ENCODE measurements around the gene HS6ST1.
A peak's percentile ranks its signal among the peaks of the same experiment; 100 is the strongest.
"Not testable (repeated sequence)": the region's sequence is repeated elsewhere in the genome, so short reads cannot be mapped to it uniquely, and the experiment has no call there.

The HS6ST1 gene

GRCh38 chr2:128320906-128321771 lies 2.5 kb upstream of the HS6ST1 start:
- Mint-ChIP-seq H3K9me3 (no peaks in the 10 kb centered on the region), H3K27ac (peak overlapping the region; percentile 59), H3K4me1 (peaks cover 17% of the 10 kb centered on the region), H3K4me3 (peak overlapping the region; percentile 59), H3K27me3 (no peaks in the 10 kb centered on the region), H3K36me3 (ENCODE audit: low read depth) (no peaks in the 10 kb centered on the region)
- ATAC-seq = no peak
- DNase-seq = no peak

- ATAC-seq (no peak), DNase-seq (no peak)
- peak overlapping the region; percentile 21 for H3K4me3 Mint-ChIP-seq
- H3K9me3 Mint-ChIP-seq = no peaks in the 10 kb centered on the region
- H3K27ac Mint-ChIP-seq = no peak overlapping the region
- no peaks in the 10 kb centered on the region for H3K27me3 Mint-ChIP-seq
- peaks cover 21% of the 10 kb centered on the region for H3K4me1 Mint-ChIP-seq
- no peaks in the 10 kb centered on the region for H3K36me3 Mint-ChIP-seq (ENCODE audit: low read depth)
Observed at GRCh38 chr2:128320192-128320905, 1.7 kb upstream of the HS6ST1 start.

GRCh38 chr2:128319631-128320191 lies 1.0 kb upstream of the HS6ST1 start:
- Mint-ChIP-seq H3K36me3 (ENCODE audit: low read depth) (peaks cover 3% of the 10 kb centered on the region), H3K27ac (no peak overlapping the region), H3K4me3 (no peak overlapping the region), H3K9me3 (no peaks in the 10 kb centered on the region), H3K27me3 (no peaks in the 10 kb centered on the region), H3K4me1 (peaks cover 27% of the 10 kb centered on the region)
- ATAC-seq = no peak
- DNase-seq = no peak

- peak overlapping the region; percentile 65 for H3K4me3 Mint-ChIP-seq
- not testable (repeated sequence) for H3K9me3 Mint-ChIP-seq; H3K36me3 Mint-ChIP-seq (ENCODE audit: low read depth); H3K27ac Mint-ChIP-seq; H3K27me3 Mint-ChIP-seq
- DNase-seq = peak; percentile 13
- H3K4me1 Mint-ChIP-seq = peaks cover 40% of the 10 kb centered on the region
- peak; percentile 5 for ATAC-seq
Observed at GRCh38 chr2:128318245-128318644, 423 bp downstream of the HS6ST1 start.

- not testable (repeated sequence) for H3K27me3 Mint-ChIP-seq; DNase-seq; H3K27ac Mint-ChIP-seq; ATAC-seq; H3K36me3 Mint-ChIP-seq (ENCODE audit: low read depth); H3K9me3 Mint-ChIP-seq
- peak overlapping the region; percentile 84 for H3K4me3 Mint-ChIP-seq
- peaks cover 44% of the 10 kb centered on the region for H3K4me1 Mint-ChIP-seq
Observed at GRCh38 chr2:128317899-128318225, 806 bp downstream of the HS6ST1 start.

- H3K4me3 Mint-ChIP-seq = peak overlapping the region; percentile 84
- H3K27me3 Mint-ChIP-seq = no peaks in the 10 kb centered on the region
- peaks cover 47% of the 10 kb centered on the region for H3K4me1 Mint-ChIP-seq
- H3K36me3 Mint-ChIP-seq (ENCODE audit: low read depth) = peaks cover 3% of the 10 kb centered on the region
- peak overlapping the region; percentile 54 for H3K27ac Mint-ChIP-seq
- H3K9me3 Mint-ChIP-seq = no peaks in the 10 kb centered on the region
- ATAC-seq (no peak), DNase-seq (peak; percentile 47)
Observed at GRCh38 chr2:128317181-128317898, 1.3 kb downstream of the HS6ST1 start.

GRCh38 chr2:128316777-128317180 lies 1.9 kb downstream of the HS6ST1 start:
- Mint-ChIP-seq H3K27ac (peak overlapping the region; percentile 35), H3K36me3 (ENCODE audit: low read depth) (peaks cover 3% of the 10 kb centered on the region), H3K4me3 (peak overlapping the region; percentile 84), H3K9me3 (no peaks in the 10 kb centered on the region), H3K4me1 (peaks cover 50% of the 10 kb centered on the region), H3K27me3 (no peaks in the 10 kb centered on the region)
- DNase-seq (peak; percentile 2), ATAC-seq (no peak)

- H3K27ac Mint-ChIP-seq = peak overlapping the region; percentile 35
- no peaks in the 10 kb centered on the region for H3K9me3 Mint-ChIP-seq
- DNase-seq (peak; percentile 6), ATAC-seq (no peak)
- H3K4me3 Mint-ChIP-seq = peak overlapping the region; percentile 84
- H3K36me3 Mint-ChIP-seq (ENCODE audit: low read depth) = peaks cover 3% of the 10 kb centered on the region
- peaks cover 47% of the 10 kb centered on the region for H3K4me1 Mint-ChIP-seq
- no peaks in the 10 kb centered on the region for H3K27me3 Mint-ChIP-seq
Observed at GRCh38 chr2:128315829-128316776, 2.6 kb downstream of the HS6ST1 start.

- no peak overlapping the region for H3K27ac Mint-ChIP-seq
- no peak for ATAC-seq
- H3K27me3 Mint-ChIP-seq = no peaks in the 10 kb centered on the region
- DNase-seq = no peak
- peaks cover 6% of the 10 kb centered on the region for H3K36me3 Mint-ChIP-seq (ENCODE audit: low read depth)
- H3K9me3 Mint-ChIP-seq = no peaks in the 10 kb centered on the region
- peak overlapping the region; percentile 45 for H3K4me3 Mint-ChIP-seq
- H3K4me1 Mint-ChIP-seq = peaks cover 50% of the 10 kb centered on the region
Observed at GRCh38 chr2:128315122-128315828, 3.4 kb downstream of the HS6ST1 start.

GRCh38 chr2:128314348-128315121 lies 4.1 kb downstream of the HS6ST1 start:
- Mint-ChIP-seq H3K27me3 (no peaks in the 10 kb centered on the region), H3K27ac (no peak overlapping the region), H3K36me3 (ENCODE audit: low read depth) (peaks cover 6% of the 10 kb centered on the region), H3K9me3 (no peaks in the 10 kb centered on the region), H3K4me1 (peaks cover 50% of the 10 kb centered on the region), H3K4me3 (peak overlapping the region; percentile 4)
- no peak for ATAC-seq
- DNase-seq = peak; percentile 1

GRCh38 chr2:128313931-128314347 lies 4.7 kb downstream of the HS6ST1 start:
- Mint-ChIP-seq H3K4me1 (peaks cover 48% of the 10 kb centered on the region), H3K36me3 (ENCODE audit: low read depth) (peaks cover 6% of the 10 kb centered on the region), H3K4me3 (no peak overlapping the region), H3K27me3 (no peaks in the 10 kb centered on the region), H3K27ac (no peak overlapping the region), H3K9me3 (no peaks in the 10 kb centered on the region)
- ATAC-seq = no peak
- DNase-seq = peak; percentile 1

GRCh38 chr2:128313091-128313836 lies 5.4 kb downstream of the HS6ST1 start:
- peak overlapping the region; percentile 8 for H3K4me3 Mint-ChIP-seq
- no peaks in the 10 kb centered on the region for H3K9me3 Mint-ChIP-seq
- ATAC-seq (peak; percentile 35), DNase-seq (peak; percentile 16)
- H3K36me3 Mint-ChIP-seq (ENCODE audit: low read depth) = peaks cover 6% of the 10 kb centered on the region
- H3K4me1 Mint-ChIP-seq = peaks cover 48% of the 10 kb centered on the region
- no peaks in the 10 kb centered on the region for H3K27me3 Mint-ChIP-seq
- H3K27ac Mint-ChIP-seq = peak overlapping the region; percentile 56
